Small intestine (tissue), 7 donors: Measurements from ENCODE around the gene MAP1LC3B. TPM values are rescaled to one million over a fixed set of nuclear protein-coding genes. Genes with fewer than 3 reads are reported as not detected.
"Not testable (repeated sequence)": the region's sequence is repeated elsewhere in the genome, so short reads cannot be mapped to it uniquely, and the experiment has no call there.

Experiments
- DNase-seq, 2 donors: peaks; one replicate each; pipeline versions ENCODE4 v3.0.0 to v3.0.0-alpha.2; 2013
- FAIRE-seq: peaks from 2 replicates; lab custom pipeline; 2012; peaks lifted over from hg19 to GRCh38; lab: Jason Lieb, UNC
- H3K27ac ChIP-seq, 3 donors: one replicate each; pipeline ENCODE4 v1.5.1; 2013; ENCODE audit warnings: low read length in 2 of 3, mild to moderate bottlenecking in 2 of 3, control low read depth in 1 of 3, inconsistent platforms in 1 of 3, low read depth in 1 of 3, moderate library complexity in 1 of 3
- H3K27me3 ChIP-seq, 3 donors: one replicate each; pipeline ENCODE4 v1.6.1; 2013; ENCODE audit warnings: low read length in 3 of 3, inconsistent platforms in 1 of 3; ENCODE audit not compliant: control insufficient read depth in 3 of 3, insufficient read depth in 3 of 3
- H3K36me3 ChIP-seq, 3 donors: one replicate each; pipeline ENCODE4 v1.6.1; 2013; ENCODE audit warnings: low read length in 3 of 3, inconsistent platforms in 1 of 3, low read depth in 1 of 3, mild to moderate bottlenecking in 1 of 3, moderate library complexity in 1 of 3; ENCODE audit not compliant: control insufficient read depth in 3 of 3, insufficient read depth in 2 of 3
- H3K4me1 ChIP-seq, 3 donors: one replicate each; pipeline ENCODE4 v1.6.1; 2013; ENCODE audit warnings: low read length in 2 of 3, inconsistent platforms in 1 of 3, low read depth in 1 of 3, mild to moderate bottlenecking in 1 of 3, moderate library complexity in 1 of 3; ENCODE audit not compliant: control insufficient read depth in 3 of 3, insufficient read depth in 2 of 3
- H3K4me3 ChIP-seq, 3 donors: one replicate each; pipeline ENCODE4 v1.5.1; 2013; ENCODE audit warnings: low read length in 3 of 3, control low read depth in 1 of 3, inconsistent platforms in 1 of 3, low read depth in 1 of 3, mild to moderate bottlenecking in 1 of 3, moderate library complexity in 1 of 3
- H3K9me3 ChIP-seq, 2 donors: one replicate each; pipeline ENCODE4 v1.6.1; 2013; ENCODE audit warnings: low read depth in 1 of 2, low read length in 1 of 2; ENCODE audit not compliant: control insufficient read depth in 2 of 2, insufficient read depth in 1 of 2
- WGBS, 3 donors: extraction: QIAGEN DNeasy Blood & Tissue Kit; methylation state at CpG; one replicate each; pipeline ENCODE4 v1.1.7; 2013; 5-methylcytosine and 5-hydroxymethylcytosine counted together
- polyA plus RNA-seq, 4 donors: library from polyadenylated mRNA; stranded (reverse) in 3 of 4; unstranded in 1 of 4; fragments of 200-250 nt in 3 of 4; fragments of 120-200 nt in 1 of 4; gene quantifications; one replicate each; pipeline versions ENCODE4 v1.2.1 to v1.2.3, GENCODE V29; 2013
- donor health status: healthy with polysubstance abuse.
- donor health status: control.
- donor health status: control.
- donor health status: Bipolar disorder and iron deficiency.
- donor health status: healthy.

The MAP1LC3B gene
- polyA plus RNA-seq, 4 donors = 35.1 to 61.1 (median 46.9) TPM

- no peak for DNase-seq
- no peak overlapping the region for H3K4me3 ChIP-seq
- FAIRE-seq = no peak
- no peak overlapping the region for H3K27ac ChIP-seq
- H3K4me1 ChIP-seq = peaks cover 0 to 4% (median 0%) of the 10 kb centered on the region in 3 donors
- H3K9me3 ChIP-seq = no peaks in the 10 kb centered on the region
- peaks cover 0 to 33% (median 0%) of the 10 kb centered on the region in 3 donors for H3K36me3 ChIP-seq
- H3K27me3 ChIP-seq = no peaks in the 10 kb centered on the region
- WGBS, 3 donors = 78 to 83% (median 81%) methylated on average over 16 of the region's 16 CpGs
Measured at GRCh38 chr16:87369796-87370719, 22.1 kb upstream of the MAP1LC3B start.

GRCh38 chr16:87371261-87371866 lies 20.8 kb upstream of the MAP1LC3B start:
- Histone ChIP-seq H3K4me1 (peaks cover 0 to 4% (median 0%) of the 10 kb centered on the region in 3 donors), H3K4me3 (no peak overlapping the region), H3K27ac (no peak overlapping the region), H3K9me3 (no peaks in the 10 kb centered on the region), H3K27me3 (no peaks in the 10 kb centered on the region), H3K36me3 (peaks cover 0 to 32% (median 0%) of the 10 kb centered on the region in 3 donors)
- FAIRE-seq (no peak), DNase-seq (no peak)
- 80 to 86% (median 86%) methylated on average over 19 to 20 of the region's 20 CpGs for WGBS, 3 donors

- 89 to 93% (median 89%) methylated on average over 4 of the region's 4 CpGs for WGBS, 3 donors
- peaks cover 0 to 4% (median 0%) of the 10 kb centered on the region in 3 donors for H3K4me1 ChIP-seq
- no peaks in the 10 kb centered on the region for H3K9me3 ChIP-seq
- FAIRE-seq (no peak), DNase-seq (no peak)
- H3K4me3 ChIP-seq = no peak overlapping the region
- H3K36me3 ChIP-seq = peaks cover 0 to 24% (median 0%) of the 10 kb centered on the region in 3 donors
- no peaks in the 10 kb centered on the region for H3K27me3 ChIP-seq
- no peak overlapping the region for H3K27ac ChIP-seq
Measured at GRCh38 chr16:87372305-87372704, 19.8 kb upstream of the MAP1LC3B start.

GRCh38 chr16:87374313-87374712 lies 17.8 kb upstream of the MAP1LC3B start:
- Histone ChIP-seq H3K9me3 (peaks cover 0 to 3% of the 10 kb centered on the region in 2 donors), H3K4me1 (no peaks in the 10 kb centered on the region), H3K27ac (no peak overlapping the region), H3K4me3 (no peak overlapping the region), H3K27me3 (no peaks in the 10 kb centered on the region), H3K36me3 (peaks cover 0 to 21% (median 0%) of the 10 kb centered on the region in 3 donors)
- 95 to 97% (median 96%) methylated on average over 13 of the region's 13 CpGs for WGBS, 3 donors
- FAIRE-seq (no peak), DNase-seq (no peak)

GRCh38 chr16:87375426-87376135 lies 16.6 kb upstream of the MAP1LC3B start:
- WGBS, 3 donors = 82 to 84% (median 82%) methylated on average over 9 of the region's 9 CpGs
- Histone ChIP-seq H3K9me3 (peaks cover 0 to 10% of the 10 kb centered on the region in 2 donors), H3K4me3 (no peak overlapping the region), H3K27me3 (no peaks in the 10 kb centered on the region), H3K36me3 (peaks cover 0 to 24% (median 0%) of the 10 kb centered on the region in 3 donors), H3K27ac (no peak overlapping the region), H3K4me1 (peaks cover 0 to 4% (median 0%) of the 10 kb centered on the region in 3 donors)
- DNase-seq (no peak), FAIRE-seq (no peak)

GRCh38 chr16:87376660-87377059 lies 15.5 kb upstream of the MAP1LC3B start:
- H3K9me3 ChIP-seq = peaks cover 0 to 10% of the 10 kb centered on the region in 2 donors
- no peak overlapping the region for H3K4me3 ChIP-seq
- FAIRE-seq (no peak), DNase-seq (no peak)
- no peaks in the 10 kb centered on the region for H3K27me3 ChIP-seq
- no peak overlapping the region for H3K27ac ChIP-seq
- peaks cover 0 to 24% (median 0%) of the 10 kb centered on the region in 3 donors for H3K36me3 ChIP-seq
- 80 to 90% (median 82%) methylated on average over 6 of the region's 6 CpGs for WGBS, 3 donors
- peaks cover 0 to 9% (median 9%) of the 10 kb centered on the region in 3 donors for H3K4me1 ChIP-seq

- H3K4me3 ChIP-seq, FAIRE-seq, H3K27me3 ChIP-seq, H3K9me3 ChIP-seq: not testable (repeated sequence)
- Histone ChIP-seq H3K4me1 (peaks cover 0 to 20% (median 9%) of the 10 kb centered on the region in 3 donors), H3K36me3 (peaks cover 0 to 21% (median 0%) of the 10 kb centered on the region in 3 donors), H3K27ac (peak overlapping the region in 2 of 3 donors; percentile 69 to 75)
- DNase-seq = peak; percentile 83 to 97
- 19 to 69% (median 55%) methylated on average over 3 of the region's 3 CpGs for WGBS, 3 donors
Measured at GRCh38 chr16:87379312-87379752, 12.8 kb upstream of the MAP1LC3B start.

GRCh38 chr16:87380403-87380802 lies 11.7 kb upstream of the MAP1LC3B start:
- DNase-seq (no peak), FAIRE-seq (no peak)
- Histone ChIP-seq H3K36me3 (peaks cover 0 to 15% (median 0%) of the 10 kb centered on the region in 3 donors), H3K9me3 (peaks cover 0 to 10% of the 10 kb centered on the region in 2 donors), H3K27me3 (no peaks in the 10 kb centered on the region), H3K4me3 (peak overlapping the region in 1 of 3 donors; percentile 7), H3K4me1 (peaks cover 0 to 23% (median 9%) of the 10 kb centered on the region in 3 donors), H3K27ac (peak overlapping the region in 1 of 3 donors; percentile 50)
- 67 to 81% (median 79%) methylated on average over 10 of the region's 10 CpGs for WGBS, 3 donors
